Neural progenitor cell (in vitro differentiated cells): ENCODE results near the gene RNF115. TPM values are rescaled to one million over a fixed set of nuclear protein-coding genes. Genes with fewer than 3 reads are reported as not detected.

ENCODE experiments used
- DNase-seq: peaks from one replicate; pipeline ENCODE4 v3.0.0-alpha.2; 2016; ENCODE audit warnings: low spot score
- H2AFZ ChIP-seq: fragments of 200-600 bp; sonication (generic); replicated peaks from 2 replicates; pipeline ENCODE4 v1.6.1; 2016; ENCODE audit warnings: antibody characterized with exemption
- H3F3A ChIP-seq: fragments of 200-600 bp; sonication (generic); 2 replicates; pipeline ENCODE4 v1.6.1; 2016; ENCODE audit warnings: antibody characterized with exemption, low read depth
- H3K27ac ChIP-seq: fragments of 200-600 bp; sonication (generic); 2 replicates; pipeline ENCODE4 v1.5.1; 2016; ENCODE audit warnings: mild to moderate bottlenecking
- H3K27me3 ChIP-seq: fragments of 200-600 bp; sonication (generic); 2 replicates; pipeline ENCODE4 v1.6.1; 2016; ENCODE audit warnings: mild to moderate bottlenecking, moderate library complexity
- H3K36me3 ChIP-seq: fragments of 200-600 bp; sonication (generic); 2 replicates; pipeline ENCODE4 v1.5.1; 2016
- H3K4me1 ChIP-seq: fragments of 200-600 bp; sonication (generic); 2 replicates; pipeline ENCODE4 v1.6.1; 2016; ENCODE audit warnings: mixed run types
- H3K4me2 ChIP-seq: fragments of 200-600 bp; sonication (generic); 2 replicates; pipeline ENCODE4 v1.6.1; 2016
- H3K4me3 ChIP-seq: fragments of 200-600 bp; sonication (generic); 2 replicates; pipeline ENCODE4 v1.5.1; 2016
- H3K79me2 ChIP-seq: fragments of 200-600 bp; sonication (generic); 2 replicates; pipeline ENCODE4 v1.6.1; 2016; ENCODE audit warnings: low read depth
- H3K9ac ChIP-seq: fragments of 200-600 bp; sonication (generic); 2 replicates; pipeline ENCODE4 v1.6.1; 2016
- H3K9me3 ChIP-seq: fragments of 200-600 bp; sonication (generic); 2 replicates; pipeline ENCODE4 v1.5.1; 2016; ENCODE audit warnings: low read depth
- H4K20me1 ChIP-seq: fragments of 200-600 bp; sonication (generic); 2 replicates; pipeline ENCODE4 v1.6.1; 2016; ENCODE audit warnings: low read depth
- H3K27ac Mint-ChIP-seq: 3 replicates; pipeline ENCODE4 v1.8.0; 2021; ENCODE audit warnings: mixed read lengths
- H3K27me3 Mint-ChIP-seq: 2 replicates; pipeline ENCODE4 v1.8.0; 2022; ENCODE audit warnings: low read depth, mild to moderate bottlenecking, inconsistent platforms, moderate library complexity, mixed read lengths; ENCODE audit not compliant: insufficient read depth
- H3K36me3 Mint-ChIP-seq: 3 replicates; pipeline ENCODE4 v1.8.0; 2021; ENCODE audit warnings: mixed read lengths
- H3K4me1 Mint-ChIP-seq: 3 replicates; pipeline ENCODE4 v1.8.0; 2021; ENCODE audit warnings: mixed read lengths
- H3K4me3 Mint-ChIP-seq: 3 replicates; pipeline ENCODE4 v1.8.0; 2021; ENCODE audit warnings: mild to moderate bottlenecking, moderate library complexity, mixed read lengths
- H3K9me3 Mint-ChIP-seq: 3 replicates; pipeline ENCODE4 v1.8.0; 2020; ENCODE audit warnings: mixed read lengths
- CTCF ChIP-seq: fragments of 200-600 bp; sonication (generic); IDR thresholded peaks from 2 replicates; pipeline ENCODE4 v1.5.1; 2017; ENCODE audit warnings: antibody characterized with exemption, mild to moderate bottlenecking
- EZH2 ChIP-seq: fragments of 200-600 bp; sonication (generic); IDR thresholded peaks from 2 replicates; pipeline ENCODE4 v1.6.1; 2017; ENCODE audit warnings: antibody characterized with exemption, mild to moderate bottlenecking, moderate library complexity
- EZH2phosphoT487 ChIP-seq: fragments of 200-600 bp; sonication (generic); IDR thresholded peaks from 2 replicates; pipeline ENCODE4 v1.6.1; 2017; ENCODE audit warnings: antibody characterized with exemption
- total RNA-seq: library from RNA; depleted of rRNA; stranded (reverse); fragments of >200 nt; gene quantifications from 2 replicates; pipeline ENCODE4 v1.2.3, GENCODE V29; 2015; ENCODE audit warnings: low replicate concordance

Gene RNF115
- total RNA-seq, 1 donor from 2014 or later = 12.9 TPM

GRCh38 chr1:145845514-145846161 lies 21.7 kb upstream of the RNF115 start, which contains the start of gene NUDT17:
Gene NUDT17, plus strand, starts transcription at chr1:145845630. Its CDS starts 11 bp downstream, at chr1:145845641.
- peak; percentile 95 for DNase-seq
- peaks cover 33% of the 10 kb centered on the region for H3F3A ChIP-seq
- H3K9ac ChIP-seq = peak within 1 kb of the TSS; percentile 23
- peak within 1 kb of the TSS; percentile 69 for H3K4me3 ChIP-seq
- H3K4me1 ChIP-seq = no peaks in the 10 kb centered on the region
- no peaks in the 10 kb centered on the region for H3K79me2 ChIP-seq
- peaks cover 23% of the 10 kb centered on the region for H3K36me3 Mint-ChIP-seq
- H3K36me3 ChIP-seq = no peaks in the 10 kb centered on the region
- H4K20me1 ChIP-seq = no peaks in the 10 kb centered on the region
- peak within 1 kb of the TSS; percentile 92 for H3K4me2 ChIP-seq
- H3K4me1 Mint-ChIP-seq = peaks cover 3% of the 10 kb centered on the region
- H3K9me3 ChIP-seq = no peaks in the 10 kb centered on the region
- no peaks in the 10 kb centered on the region for H3K9me3 Mint-ChIP-seq
- peaks cover 2% of the 10 kb centered on the region for H3K27me3 Mint-ChIP-seq
- H3K27ac Mint-ChIP-seq = peak within 1 kb of the TSS; percentile 34
- H3K27me3 ChIP-seq = peaks cover 11% of the 10 kb centered on the region
- peak within 1 kb of the TSS; percentile 90 for H2AFZ ChIP-seq
- no peak for TF ChIP-seq EZH2
- peak; percentile 95 for TF ChIP-seq CTCF
- no peak within 1 kb of the TSS for H3K4me3 Mint-ChIP-seq
- H3K27ac ChIP-seq = no peak within 1 kb of the TSS

GRCh38 chr1:145845144-145845513 lies 21.2 kb upstream of the RNF115 start:
- H3K79me2 ChIP-seq = no peaks in the 10 kb centered on the region
- peaks cover 33% of the 10 kb centered on the region for H3F3A ChIP-seq
- peak overlapping the region; percentile 69 for H3K4me3 ChIP-seq
- no peak overlapping the region for H2AFZ ChIP-seq
- no peaks in the 10 kb centered on the region for H3K9me3 ChIP-seq
- no peaks in the 10 kb centered on the region for H4K20me1 ChIP-seq
- Mint-ChIP-seq H3K36me3 (peaks cover 21% of the 10 kb centered on the region), H3K27ac (no peak overlapping the region), H3K4me1 (peaks cover 3% of the 10 kb centered on the region), H3K4me3 (no peak overlapping the region), H3K9me3 (no peaks in the 10 kb centered on the region), H3K27me3 (peaks cover 2% of the 10 kb centered on the region)
- peaks cover 11% of the 10 kb centered on the region for H3K27me3 ChIP-seq
- H3K27ac ChIP-seq = no peak overlapping the region
- DNase-seq = no peak
- H3K9ac ChIP-seq = no peak overlapping the region
- TF ChIP-seq EZH2phosphoT487 = no peak
- no peak for TF ChIP-seq CTCF
- TF ChIP-seq EZH2 = no peak
- H3K36me3 ChIP-seq = no peaks in the 10 kb centered on the region
- no peaks in the 10 kb centered on the region for H3K4me1 ChIP-seq
- H3K4me2 ChIP-seq = peak overlapping the region; percentile 92

GRCh38 chr1:145843031-145843430 lies 19.1 kb upstream of the RNF115 start:
- Histone ChIP-seq H3K27ac (no peak overlapping the region), H3K9me3 (no peaks in the 10 kb centered on the region), H3K4me3 (no peak overlapping the region), H3K9ac (no peak overlapping the region), H4K20me1 (no peaks in the 10 kb centered on the region), H3K79me2 (no peaks in the 10 kb centered on the region), H3K4me1 (no peaks in the 10 kb centered on the region), H3F3A (peaks cover 33% of the 10 kb centered on the region), H3K4me2 (no peak overlapping the region), H3K27me3 (peaks cover 11% of the 10 kb centered on the region), H2AFZ (no peak overlapping the region), H3K36me3 (no peaks in the 10 kb centered on the region)
- Mint-ChIP-seq H3K36me3 (peaks cover 21% of the 10 kb centered on the region), H3K4me3 (no peak overlapping the region), H3K27me3 (peaks cover 2% of the 10 kb centered on the region), H3K9me3 (no peaks in the 10 kb centered on the region), H3K4me1 (peaks cover 3% of the 10 kb centered on the region), H3K27ac (no peak overlapping the region)
- TF ChIP-seq CTCF (no peak), EZH2 (no peak), EZH2phosphoT487 (no peak)
- DNase-seq = no peak
